GM12878 (cell line): ENCODE measurements around the gene COX10.

Experiments
- BHLHE40 ChIP-seq, 2 experiments: fragments of 450-650 bp in 1 of 2; IDR thresholded peaks; 2 replicates each; pipeline ENCODE4 v1.6.1; 2011 to 2017; ENCODE audit warnings: low read depth in 2 of 2, borderline replicate concordance in 1 of 2, improper control_type of control experiment in 1 of 2, low read length in 1 of 2, mild to moderate bottlenecking in 1 of 2
- ESRRA ChIP-seq: IDR thresholded peaks from 2 replicates; pipeline ENCODE4 v1.6.1; 2012; ENCODE audit warnings: mild to moderate bottlenecking, low read length, improper control_type of control experiment
- FOS ChIP-seq: IDR thresholded peaks from 3 replicates; pipeline ENCODE4 v1.6.1; 2011; ENCODE audit warnings: borderline replicate concordance; ENCODE audit not compliant: insufficient read length; ENCODE audit errors: extremely low read depth
- PAX5 ChIP-seq: IDR thresholded peaks from 2 replicates; pipeline ENCODE4 v1.6.1; 2011; ENCODE audit warnings: low read depth, low read length, borderline replicate concordance
- POLR2A ChIP-seq: IDR thresholded peaks from 2 replicates; pipeline ENCODE4 v1.6.1; 2011; ENCODE audit warnings: low read depth, mild to moderate bottlenecking, low read length
- TAF1 ChIP-seq: IDR thresholded peaks from 2 replicates; pipeline ENCODE4 v1.6.1; 2011; ENCODE audit warnings: mild to moderate bottlenecking, low read depth, low read length, borderline replicate concordance
- TF ChIP-seq, protein P1 (sequence below): IDR thresholded peaks from 2 replicates; pipeline ENCODE4 v1.6.1; 2011; ENCODE audit warnings: borderline replicate concordance, low read depth, mild to moderate bottlenecking, moderate library complexity, low read length; ENCODE audit not compliant: insufficient read depth, poor library complexity, severe bottlenecking
- TF ChIP-seq, protein P2 (sequence below): IDR thresholded peaks from 2 replicates; pipeline ENCODE4 v1.6.1; 2012; ENCODE audit warnings: low read depth, low read length, improper control_type of control experiment
- TF ChIP-seq, protein P3 (sequence below), 3 experiments: IDR thresholded peaks in 2 of 3; conservative IDR thresholded peaks in 1 of 3; 2 replicates each; pipeline ENCODE4 v1.5.1; 2011; ENCODE audit warnings: low read depth in 3 of 3, low read length in 3 of 3, mild to moderate bottlenecking in 3 of 3, control low read depth in 2 of 3, moderate library complexity in 2 of 3, inconsistent platforms in 1 of 3, mixed read lengths in 1 of 3; ENCODE audit not compliant: control insufficient read depth in 2 of 3, insufficient read depth in 1 of 3; ENCODE audit errors: extremely low read depth in 1 of 3

DNA sequence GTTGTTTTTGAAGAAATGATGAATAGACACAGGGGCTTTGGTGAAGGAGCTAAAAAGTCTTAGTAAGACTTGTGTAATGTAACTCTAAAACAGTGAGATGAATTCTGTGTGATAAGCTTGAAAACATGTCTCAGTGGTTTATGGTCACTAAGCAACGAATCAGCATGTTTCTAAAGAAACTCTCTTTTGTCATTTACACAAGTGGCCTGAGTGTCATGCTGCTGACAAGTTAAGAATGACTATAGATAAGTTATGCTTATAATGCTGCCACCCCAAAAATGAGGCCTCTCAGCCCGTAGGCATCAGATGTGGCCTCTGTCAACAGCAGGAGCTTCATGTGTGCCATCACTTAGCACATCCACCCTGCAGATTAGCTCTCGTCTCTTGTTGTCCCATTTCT, 8.7 kb downstream of the COX10 start:
- TF ChIP-seq, protein P1, sequence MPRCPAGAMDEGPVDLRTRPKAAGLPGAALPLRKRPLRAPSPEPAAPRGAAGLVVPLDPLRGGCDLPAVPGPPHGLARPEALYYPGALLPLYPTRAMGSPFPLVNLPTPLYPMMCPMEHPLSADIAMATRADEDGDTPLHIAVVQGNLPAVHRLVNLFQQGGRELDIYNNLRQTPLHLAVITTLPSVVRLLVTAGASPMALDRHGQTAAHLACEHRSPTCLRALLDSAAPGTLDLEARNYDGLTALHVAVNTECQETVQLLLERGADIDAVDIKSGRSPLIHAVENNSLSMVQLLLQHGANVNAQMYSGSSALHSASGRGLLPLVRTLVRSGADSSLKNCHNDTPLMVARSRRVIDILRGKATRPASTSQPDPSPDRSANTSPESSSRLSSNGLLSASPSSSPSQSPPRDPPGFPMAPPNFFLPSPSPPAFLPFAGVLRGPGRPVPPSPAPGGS = no peak
- TF ChIP-seq, protein P2, sequence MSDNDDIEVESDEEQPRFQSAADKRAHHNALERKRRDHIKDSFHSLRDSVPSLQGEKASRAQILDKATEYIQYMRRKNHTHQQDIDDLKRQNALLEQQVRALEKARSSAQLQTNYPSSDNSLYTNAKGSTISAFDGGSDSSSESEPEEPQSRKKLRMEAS = no peak
- TF ChIP-seq ESRRA (no peak), PAX5 (no peak), FOS (no peak), TAF1 (no peak), BHLHE40 (IDR thresholded peaks at IDR 0.05; ENCODE audit: borderline replicate concordance in 1 of 2, low read depth in 2 of 2, low read length in 1 of 2) (no peak), POLR2A (no peak)
- TF ChIP-seq, protein P3, sequence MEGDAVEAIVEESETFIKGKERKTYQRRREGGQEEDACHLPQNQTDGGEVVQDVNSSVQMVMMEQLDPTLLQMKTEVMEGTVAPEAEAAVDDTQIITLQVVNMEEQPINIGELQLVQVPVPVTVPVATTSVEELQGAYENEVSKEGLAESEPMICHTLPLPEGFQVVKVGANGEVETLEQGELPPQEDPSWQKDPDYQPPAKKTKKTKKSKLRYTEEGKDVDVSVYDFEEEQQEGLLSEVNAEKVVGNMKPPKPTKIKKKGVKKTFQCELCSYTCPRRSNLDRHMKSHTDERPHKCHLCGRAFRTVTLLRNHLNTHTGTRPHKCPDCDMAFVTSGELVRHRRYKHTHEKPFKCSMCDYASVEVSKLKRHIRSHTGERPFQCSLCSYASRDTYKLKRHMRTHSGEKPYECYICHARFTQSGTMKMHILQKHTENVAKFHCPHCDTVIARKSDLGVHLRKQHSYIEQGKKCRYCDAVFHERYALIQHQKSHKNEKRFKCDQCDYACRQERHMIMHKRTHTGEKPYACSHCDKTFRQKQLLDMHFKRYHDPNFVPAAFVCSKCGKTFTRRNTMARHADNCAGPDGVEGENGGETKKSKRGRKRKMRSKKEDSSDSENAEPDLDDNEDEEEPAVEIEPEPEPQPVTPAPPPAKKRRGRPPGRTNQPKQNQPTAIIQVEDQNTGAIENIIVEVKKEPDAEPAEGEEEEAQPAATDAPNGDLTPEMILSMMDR (IDR thresholded peaks at IDR 0.05 in 2 of 3, conservative IDR thresholded peaks at IDR 0.05 in 1 of 3; ENCODE audit: control insufficient read depth in 2 of 3, extremely low read depth in 1 of 3, insufficient read depth in 1 of 3, low read depth in 3 of 3, low read length in 3 of 3) = no peak
